Dermis blood vessel endothelial cell (primary cell): ENCODE measurements around the gene TFPI2. TPM values are rescaled to one million over a fixed set of nuclear protein-coding genes. Genes with fewer than 3 reads are reported as not detected.

ENCODE experiments used
- DNase-seq: peaks from one replicate; pipeline ENCODE4 v3.0.0; 2010
- total RNA-seq: library from RNA; depleted of rRNA; stranded (reverse); fragments of >200 nt; gene quantifications from 2 replicates; pipeline ENCODE4 v1.2.3, GENCODE V29; 2014

TFPI2 gene
- total RNA-seq, 1 donor from 2014 or later: 112 TPM

DNA sequence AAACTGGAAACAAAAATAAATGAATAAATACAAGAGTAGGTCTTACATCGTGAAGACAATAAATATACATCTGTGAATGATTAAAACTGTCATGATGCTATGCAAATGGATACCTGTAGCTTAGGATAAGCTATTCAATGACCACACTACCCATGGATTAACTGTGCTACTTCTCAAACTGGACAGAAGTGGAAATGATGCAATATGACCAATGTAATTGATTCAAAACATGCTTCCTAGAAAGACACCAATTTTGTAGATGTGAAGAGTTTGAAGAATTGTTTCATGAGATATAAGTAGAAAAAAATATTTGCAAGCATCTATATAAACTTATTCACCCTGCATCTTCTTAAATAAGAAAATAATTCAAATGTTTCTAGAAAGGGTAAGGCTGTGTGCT lies 36.1 kb downstream of the TFPI2 start:
- no peak for DNase-seq

DNA sequence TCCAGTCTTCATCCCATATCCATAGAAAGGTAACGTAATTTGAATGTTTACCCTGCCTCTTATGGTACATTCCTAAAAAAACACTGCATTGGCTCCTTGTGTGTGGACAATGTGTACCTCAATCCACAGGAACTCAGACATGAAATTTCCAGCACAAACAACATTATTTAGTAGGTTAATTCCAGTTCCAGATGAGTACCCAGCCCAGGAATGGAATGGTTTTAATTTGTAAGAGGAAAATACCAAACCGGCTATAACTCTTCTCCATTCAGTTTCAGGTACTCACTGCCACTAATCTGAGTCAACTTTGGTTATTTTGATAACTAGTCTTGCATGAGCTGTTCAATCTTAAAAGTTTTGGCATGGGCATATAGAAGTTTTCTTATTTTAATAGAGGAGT lies 39.0 kb downstream of the TFPI2 start:
- DNase-seq: no peak

DNA sequence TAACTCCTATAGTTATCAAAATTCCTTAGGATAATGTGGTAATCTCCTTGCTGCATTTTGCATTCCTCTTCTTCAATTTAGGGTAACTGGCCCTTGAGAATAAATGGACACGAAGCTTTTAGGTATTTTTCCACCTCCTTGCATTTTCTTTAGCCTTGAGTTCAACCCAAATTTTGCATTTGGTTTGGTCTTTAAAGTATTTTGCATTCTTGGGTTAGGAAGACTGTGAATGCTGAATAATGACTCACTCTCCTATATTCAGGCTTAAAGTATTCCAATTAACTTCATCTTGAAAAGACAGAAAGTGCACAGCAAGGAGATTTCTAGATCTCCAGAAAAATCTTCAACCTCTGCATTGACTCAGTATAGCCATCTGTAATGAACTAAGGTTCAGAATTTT lies 47.3 kb downstream of the TFPI2 start:
- DNase-seq: no peak

DNA sequence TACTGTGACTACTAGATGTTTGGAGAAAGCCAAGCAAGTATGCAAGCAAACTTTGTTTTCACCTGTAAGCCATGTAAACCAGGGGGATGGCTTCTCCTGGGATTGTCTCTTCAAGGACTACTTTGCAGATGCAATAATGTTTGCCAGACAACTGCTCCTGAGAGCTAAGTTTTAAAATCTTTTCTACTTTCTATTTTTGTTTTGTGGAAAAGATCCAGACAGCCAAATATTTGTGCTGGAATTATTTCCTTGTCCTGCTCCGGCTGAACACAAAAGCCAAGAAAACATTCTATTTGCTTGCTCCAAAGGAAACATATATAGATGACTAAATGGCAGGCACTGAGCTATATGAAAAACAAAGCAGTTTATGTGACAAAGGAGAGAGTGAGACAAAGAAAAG lies 51.6 kb downstream of the TFPI2 start:
- DNase-seq: no peak

DNA sequence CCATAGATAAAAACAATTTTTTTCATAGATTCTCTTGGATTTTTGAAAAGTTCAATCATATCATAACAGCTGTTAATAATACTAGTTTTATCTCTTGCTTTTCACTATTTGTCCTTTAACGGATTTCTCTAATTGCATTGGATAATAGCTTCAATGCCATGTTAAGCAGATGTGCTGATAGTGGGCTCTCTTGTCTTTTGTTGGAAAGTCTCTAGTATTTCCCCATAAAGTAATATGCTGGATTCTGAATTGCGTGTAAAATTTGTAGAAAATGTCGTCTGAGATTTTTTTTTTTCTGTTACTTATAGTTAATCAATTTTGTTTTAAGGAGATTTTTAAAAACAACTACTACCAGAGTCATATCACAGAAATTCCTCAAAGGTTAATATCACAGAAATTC lies 53.3 kb downstream of the TFPI2 start:
- DNase-seq: no peak

DNA sequence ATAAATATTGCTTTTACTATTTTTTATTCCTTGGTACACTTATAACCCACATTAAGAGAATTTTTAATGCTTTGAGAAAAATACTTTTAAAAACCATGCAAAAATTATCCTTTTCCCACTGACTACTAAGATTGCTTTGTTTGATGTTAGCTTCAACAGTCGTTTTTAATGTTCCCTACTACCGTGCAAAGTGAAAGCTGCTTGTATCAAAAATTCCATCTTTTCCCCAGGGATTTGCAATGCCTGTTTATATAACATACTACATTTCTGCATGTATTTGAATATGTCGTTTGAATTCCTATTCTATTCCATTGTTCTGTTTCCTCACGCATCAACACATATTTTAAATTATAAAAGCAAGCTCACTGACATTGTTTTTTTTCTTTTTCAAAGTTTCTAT lies 54.4 kb downstream of the TFPI2 start:
- no peak for DNase-seq

DNA sequence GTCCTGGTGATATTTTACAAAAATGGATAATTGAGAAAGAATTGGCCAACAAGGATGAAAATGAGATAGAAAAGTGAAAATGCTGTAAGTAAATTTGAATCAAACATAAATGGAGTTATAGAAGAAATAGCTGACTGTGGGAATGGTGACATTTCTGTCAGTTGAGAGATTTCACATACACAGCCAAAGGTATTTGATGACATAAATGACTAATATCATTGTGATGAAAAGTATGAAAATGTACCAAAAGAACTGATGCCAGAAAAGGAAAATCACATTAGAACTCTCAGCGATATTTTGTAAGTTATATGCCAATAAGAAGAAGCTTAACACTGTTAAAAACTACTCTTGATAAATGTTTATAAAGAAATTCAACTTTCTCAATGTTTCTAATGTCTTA lies 54.9 kb downstream of the TFPI2 start:
- no peak for DNase-seq

Other genes with a start within 250 kb of the TFPI2 start
- gene GNGT1, start 15.8 kb upstream of the TFPI2 start, total RNA-seq: not detected in 2 replicates
- 404 and 652 TPM in 2 replicates for gene GNG11, start 31.0 kb upstream of the TFPI2 start, total RNA-seq
- gene BET1, start 113.6 kb upstream of the TFPI2 start, total RNA-seq: 38.6 and 64.3 TPM in 2 replicates